Upper lobe of right lung (tissue), 1 donor: ENCODE data around the gene RNF217. TPM values are rescaled to one million over a fixed set of nuclear protein-coding genes. Genes with fewer than 3 reads are reported as not detected.
A peak's percentile ranks its signal among the peaks of the same experiment; 100 is the strongest.

Source experiments
- ATAC-seq: fragments of 200-7000 bp; cut with Tn5 transposase; one replicate; pipeline ENCODE4 v1.9.1; 2020; ENCODE audit warnings: mild to moderate bottlenecking, moderate library complexity
- DNase-seq: peaks from one replicate; pipeline ENCODE4 v3.0.0-alpha.2; 2020
- H3K27ac ChIP-seq: fragments of 200-600 bp; one replicate; pipeline ENCODE4 v1.8.0; 2022
- H3K27me3 ChIP-seq: fragments of 200-600 bp; one replicate; pipeline ENCODE4 v1.8.0; 2022; ENCODE audit warnings: mild to moderate bottlenecking
- H3K36me3 ChIP-seq: fragments of 200-600 bp; one replicate; pipeline ENCODE4 v1.8.0; 2022
- H3K4me1 ChIP-seq: fragments of 200-600 bp; one replicate; pipeline ENCODE4 v1.8.0; 2022
- H3K4me3 ChIP-seq: fragments of 200-600 bp; one replicate; pipeline ENCODE4 v1.8.0; 2022; ENCODE audit warnings: mild to moderate bottlenecking
- H3K9me3 ChIP-seq: fragments of 200-600 bp; one replicate; pipeline ENCODE4 v1.8.0; 2022
- intact Hi-C: fragments of 100-400 bp; cut with DNase I; formaldehyde crosslinking; loops from one replicate; pipeline ENCODE4 v1.11.0; 2022
- total RNA-seq: library from RNA; stranded (reverse); fragmentation: NEBNext Ultra II Directional; extraction: Animal tissue kit (Norgen Biotek cat#: 25700); gene quantifications from one replicate; pipeline ENCODE4 v1.2.1, GENCODE V29; 2021
- TF ChIP-seq, protein P1 (sequence below): fragments of 200-600 bp; IDR thresholded peaks from one replicate; pipeline ENCODE4 v1.8.0; 2022; ENCODE audit warnings: antibody characterized with exemption
- donor health status: DM: no; HTN: yes; CAD: no; lungs with severe emphysema.

RNF217 gene
- total RNA-seq, 1 donor from 2014 or later: 29.2 TPM

DNA sequence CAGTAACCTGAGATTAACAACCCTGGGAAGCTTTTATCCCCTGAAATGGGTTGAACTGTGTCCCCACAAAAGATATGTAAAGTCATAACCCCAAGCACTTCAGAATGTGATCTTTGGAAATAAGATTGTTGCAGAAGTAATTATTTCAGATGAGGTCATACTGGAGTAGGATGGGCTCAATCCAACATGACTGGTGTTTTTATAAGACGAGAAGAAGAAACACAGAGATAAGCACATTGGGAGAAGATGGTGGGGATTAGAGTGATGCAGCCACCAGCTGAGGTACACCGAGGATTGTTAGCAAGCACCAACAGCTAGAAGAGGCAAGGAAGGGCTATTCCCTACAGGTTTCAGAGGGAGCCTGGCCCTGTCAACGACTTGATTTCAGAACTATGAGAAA lies 12.5 kb upstream of the RNF217 start:
- TF ChIP-seq, protein P1, sequence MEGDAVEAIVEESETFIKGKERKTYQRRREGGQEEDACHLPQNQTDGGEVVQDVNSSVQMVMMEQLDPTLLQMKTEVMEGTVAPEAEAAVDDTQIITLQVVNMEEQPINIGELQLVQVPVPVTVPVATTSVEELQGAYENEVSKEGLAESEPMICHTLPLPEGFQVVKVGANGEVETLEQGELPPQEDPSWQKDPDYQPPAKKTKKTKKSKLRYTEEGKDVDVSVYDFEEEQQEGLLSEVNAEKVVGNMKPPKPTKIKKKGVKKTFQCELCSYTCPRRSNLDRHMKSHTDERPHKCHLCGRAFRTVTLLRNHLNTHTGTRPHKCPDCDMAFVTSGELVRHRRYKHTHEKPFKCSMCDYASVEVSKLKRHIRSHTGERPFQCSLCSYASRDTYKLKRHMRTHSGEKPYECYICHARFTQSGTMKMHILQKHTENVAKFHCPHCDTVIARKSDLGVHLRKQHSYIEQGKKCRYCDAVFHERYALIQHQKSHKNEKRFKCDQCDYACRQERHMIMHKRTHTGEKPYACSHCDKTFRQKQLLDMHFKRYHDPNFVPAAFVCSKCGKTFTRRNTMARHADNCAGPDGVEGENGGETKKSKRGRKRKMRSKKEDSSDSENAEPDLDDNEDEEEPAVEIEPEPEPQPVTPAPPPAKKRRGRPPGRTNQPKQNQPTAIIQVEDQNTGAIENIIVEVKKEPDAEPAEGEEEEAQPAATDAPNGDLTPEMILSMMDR: no peak
- ATAC-seq: no peak
- intact Hi-C loops: no loop called here

DNA sequence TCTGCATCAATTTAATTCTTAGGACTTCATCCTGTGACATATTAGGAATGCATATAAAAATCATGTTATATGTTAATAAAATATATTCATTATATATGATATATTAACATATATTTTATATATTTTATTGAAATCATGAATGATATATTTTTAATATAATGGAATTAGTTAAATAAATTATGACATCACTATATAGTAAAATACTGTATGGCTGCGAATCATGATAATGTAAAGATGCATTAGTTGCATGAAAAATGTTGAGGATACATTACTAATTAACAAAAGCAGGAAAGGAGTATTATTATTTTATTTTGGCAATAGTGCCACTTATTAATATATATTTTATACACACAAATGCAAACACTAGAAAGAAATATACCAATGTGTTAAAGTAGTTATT lies 8.4 kb upstream of the RNF217 start:
- Histone ChIP-seq H3K9me3 (no peaks in the 10 kb centered on the region), H3K27me3 (no peaks in the 10 kb centered on the region)
- DNase-seq: no peak

More for the DNA sequence above, 12.5 kb upstream of the RNF217 start:
- no peaks in the 10 kb centered on the region for H3K9me3 ChIP-seq
- no peak for DNase-seq
- no peaks in the 10 kb centered on the region for H3K36me3 ChIP-seq
- H3K27ac ChIP-seq: no peak overlapping the region
- no peak overlapping the region for H3K4me3 ChIP-seq
- H3K27me3 ChIP-seq: no peaks in the 10 kb centered on the region
- H3K4me1 ChIP-seq: no peaks in the 10 kb centered on the region

DNA sequence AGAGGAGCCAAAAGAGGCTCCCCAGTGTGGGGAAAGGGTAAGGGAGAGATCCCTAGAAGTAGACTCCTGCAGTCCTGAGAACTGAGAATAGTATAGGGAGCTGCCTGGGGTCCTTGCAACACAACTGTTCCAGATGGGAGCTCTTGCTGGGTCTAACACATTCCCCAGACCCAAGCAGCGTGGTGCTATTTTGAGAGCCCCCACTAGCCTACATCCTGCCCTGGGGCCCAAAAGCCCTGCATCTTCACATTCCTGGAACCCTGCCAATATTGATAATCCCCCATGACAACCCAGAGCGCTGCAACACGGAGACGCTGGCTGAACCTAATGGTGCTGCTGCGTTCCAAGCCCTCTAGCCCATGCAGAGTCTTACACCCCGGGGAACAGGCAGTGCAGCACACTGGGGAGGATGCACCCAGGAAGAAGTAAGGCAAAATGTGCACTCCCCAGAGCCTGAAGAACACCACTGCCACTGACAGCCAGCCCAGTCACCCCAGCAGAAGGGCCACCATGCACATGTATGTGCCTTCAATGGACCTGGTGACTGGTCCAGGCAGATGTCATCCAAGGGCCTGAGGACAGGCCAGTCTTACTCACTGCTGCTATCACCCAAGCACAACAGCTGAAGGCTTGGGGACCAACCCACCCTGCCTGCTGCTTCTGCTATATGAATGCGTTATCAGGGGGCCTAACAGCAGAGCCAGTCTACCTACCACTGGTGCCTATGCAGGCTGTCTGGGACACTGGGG lies 7.0 kb upstream of the RNF217 start:
- Histone ChIP-seq H3K36me3 (no peaks in the 10 kb centered on the region), H3K9me3 (no peaks in the 10 kb centered on the region), H3K27ac (no peak overlapping the region), H3K4me3 (no peak overlapping the region), H3K4me1 (peaks cover 1% of the 10 kb centered on the region), H3K27me3 (no peaks in the 10 kb centered on the region)
- ATAC-seq (peak; percentile 20), DNase-seq (no peak)
- TF ChIP-seq, protein P1: no peak
- intact Hi-C loops: no loop called here

More for the DNA sequence above, 8.4 kb upstream of the RNF217 start:
- Histone ChIP-seq H3K27ac (no peak overlapping the region), H3K4me1 (no peaks in the 10 kb centered on the region), H3K36me3 (no peaks in the 10 kb centered on the region), H3K4me3 (no peak overlapping the region)
- ATAC-seq: no peak
- intact Hi-C loops: no loop called here
- TF ChIP-seq, protein P1: no peak

DNA sequence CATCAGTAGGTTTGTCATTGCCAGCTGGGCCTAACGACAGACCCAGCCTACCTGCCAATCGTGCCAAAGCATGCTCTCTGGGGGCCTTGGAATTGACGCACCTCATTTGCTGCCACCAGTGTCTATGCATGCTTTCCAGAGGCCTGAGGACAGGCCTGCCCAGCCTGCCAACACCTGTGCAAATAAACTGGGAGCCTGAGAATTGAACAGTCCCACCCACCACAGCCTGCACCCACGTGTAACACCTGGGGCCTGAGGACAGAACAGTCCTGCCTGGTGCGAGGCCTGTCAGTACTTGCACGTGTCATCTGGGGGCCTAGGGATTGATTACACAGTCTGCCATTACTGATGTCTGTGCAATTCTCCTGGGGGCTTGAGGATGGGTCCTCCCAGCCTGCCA lies 6.2 kb upstream of the RNF217 start:
- Histone ChIP-seq H3K9me3 (no peaks in the 10 kb centered on the region), H3K4me1 (peaks cover 9% of the 10 kb centered on the region), H3K36me3 (no peaks in the 10 kb centered on the region), H3K27ac (no peak overlapping the region), H3K4me3 (no peak overlapping the region), H3K27me3 (no peaks in the 10 kb centered on the region)
- TF ChIP-seq, protein P1: no peak
- ATAC-seq (peak; percentile 26), DNase-seq (no peak)
- intact Hi-C loops: no loop called here

DNA sequence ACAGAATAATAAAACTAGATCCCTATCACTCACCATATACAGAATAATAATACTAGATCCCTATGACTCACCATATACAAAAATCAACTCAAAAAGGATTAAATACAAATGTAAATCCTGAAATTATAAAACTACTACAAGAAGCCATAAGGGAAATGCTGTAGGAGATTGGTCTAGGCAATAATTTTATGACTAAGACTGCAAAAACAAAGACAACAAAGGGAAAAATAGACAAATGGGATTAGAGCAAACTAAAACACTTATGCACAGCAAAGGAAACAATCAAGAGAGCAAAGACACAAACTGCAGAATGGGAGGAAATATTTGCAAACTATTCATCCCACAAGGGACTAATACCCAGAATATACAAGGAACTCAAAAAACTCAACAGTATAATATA lies 4.1 kb upstream of the RNF217 start:
- Histone ChIP-seq H3K4me3 (no peak overlapping the region), H3K27me3 (no peaks in the 10 kb centered on the region), H3K9me3 (no peaks in the 10 kb centered on the region), H3K36me3 (no peaks in the 10 kb centered on the region), H3K4me1 (peaks cover 13% of the 10 kb centered on the region), H3K27ac (no peak overlapping the region)
- ATAC-seq (no peak), DNase-seq (no peak)
- intact Hi-C loops: no loop called here
- TF ChIP-seq, protein P1: no peak
